Activated CD8-positive, alpha-beta memory T cell treated with anti-CD3 and anti-CD28 coated beads, Interleukin-2, amount 50 U/mL, for 1 hour (primary cell): ENCODE results near the gene ATP13A2.
A peak's percentile ranks its signal among the peaks of the same experiment; 100 is the strongest.

Experiments used
- DNase-seq: peaks from one replicate; pipeline ENCODE4 v3.0.0-alpha.2; 2020; ENCODE audit errors: extremely low read depth

ATP13A2 gene

GRCh38 chr1:17011439-17012307 lies at the start of gene ATP13A2:
Gene ATP13A2, minus strand, starts transcription at chr1:17011928. Its CDS starts 190 bp downstream, at chr1:17011738.
- DNase-seq, result peak; percentile 44

GRCh38 chr1:17061486-17061885 lies 49.8 kb upstream of the ATP13A2 start:
- DNase-seq, result no peak

GRCh38 chr1:17060306-17060749 lies 48.6 kb upstream of the ATP13A2 start:
- DNase-seq, result no peak

- DNase-seq, result no peak
Observed at GRCh38 chr1:17059391-17060305, 47.9 kb upstream of the ATP13A2 start.

GRCh38 chr1:17056551-17056950 lies 44.8 kb upstream of the ATP13A2 start:
- no peak for DNase-seq

- DNase-seq, result no peak
Observed at GRCh38 chr1:17055801-17056200, 44.1 kb upstream of the ATP13A2 start.

- DNase-seq, result peak; percentile 94
Observed at GRCh38 chr1:17053685-17054410, 42.1 kb upstream of the ATP13A2 start, which contains the start of gene SDHB. Gene SDHB, minus strand, starts transcription at chr1:17054032. Its CDS starts 13 bp downstream, at chr1:17054019.

GRCh38 chr1:17053086-17053684 lies 41.5 kb upstream of the ATP13A2 start:
- DNase-seq, result no peak

- no peak for DNase-seq
Observed at GRCh38 chr1:17052641-17053040, 40.9 kb upstream of the ATP13A2 start.

- no peak for DNase-seq
Observed at GRCh38 chr1:17052038-17052437, 40.3 kb upstream of the ATP13A2 start.

- no peak for DNase-seq
Observed at GRCh38 chr1:17047924-17048323, 36.2 kb upstream of the ATP13A2 start.

- DNase-seq, result no peak
Observed at GRCh38 chr1:17046334-17046657, 34.6 kb upstream of the ATP13A2 start.

GRCh38 chr1:17045634-17046333 lies 34.1 kb upstream of the ATP13A2 start:
- DNase-seq, result no peak

GRCh38 chr1:17045150-17045549 lies 33.4 kb upstream of the ATP13A2 start:
- DNase-seq, result no peak

- no peak for DNase-seq
Observed at GRCh38 chr1:17043676-17044075, 31.9 kb upstream of the ATP13A2 start.

GRCh38 chr1:17040135-17040534 lies 28.4 kb upstream of the ATP13A2 start:
- no peak for DNase-seq

- DNase-seq, result no peak
Observed at GRCh38 chr1:17039522-17039921, 27.8 kb upstream of the ATP13A2 start.

- no peak for DNase-seq
Observed at GRCh38 chr1:17033481-17033880, 21.8 kb upstream of the ATP13A2 start.

- no peak for DNase-seq
Observed at GRCh38 chr1:17032741-17033140, 21.0 kb upstream of the ATP13A2 start.

- no peak for DNase-seq
Observed at GRCh38 chr1:17031436-17031835, 19.7 kb upstream of the ATP13A2 start.

GRCh38 chr1:17030206-17030605 lies 18.5 kb upstream of the ATP13A2 start:
- DNase-seq, result no peak
